ENCODE measurements around the gene ACTRT3.
A peak's percentile ranks its signal among the peaks of the same experiment; 100 is the strongest.

Gene ACTRT3

GRCh38 chr3:169769287-169770181, at the start of gene ACTRT3:
Gene ACTRT3 (minus strand): TSS chr3:169769561. CDS start chr3:169769520, 41 bp downstream.
- peak in 1 of 2 donors; percentile 32 for DNase-seq (ENCODE audit: low read depth in 2 of 2)

GRCh38 chr3:169818316-169818715, 49.0 kb upstream of the ACTRT3 start:
- no peak for DNase-seq (ENCODE audit: low read depth in 2 of 2)

- DNase-seq (ENCODE audit: low read depth in 2 of 2), result no peak
Observed at GRCh38 chr3:169815590-169816150, 46.3 kb upstream of the ACTRT3 start.

- peak; percentile 28 to 37 for DNase-seq (ENCODE audit: low read depth in 2 of 2)
Observed at GRCh38 chr3:169813757-169814517, 44.6 kb upstream of the ACTRT3 start.

- no peak for DNase-seq (ENCODE audit: low read depth in 2 of 2)
Observed at GRCh38 chr3:169813278-169813677, 43.9 kb upstream of the ACTRT3 start.

GRCh38 chr3:169812332-169813235, 43.2 kb upstream of the ACTRT3 start, which contains the start of the genes LRRC34 and LRRIQ4:
Gene LRRC34 (minus strand): TSS chr3:169812904. CDS start chr3:169812548, 356 bp downstream.
Gene LRRIQ4 (plus strand): TSS chr3:169812870. CDS start chr3:169821922, 9,052 bp downstream.
- peak; percentile 19 to 44 for DNase-seq (ENCODE audit: low read depth in 2 of 2)

DNA sequence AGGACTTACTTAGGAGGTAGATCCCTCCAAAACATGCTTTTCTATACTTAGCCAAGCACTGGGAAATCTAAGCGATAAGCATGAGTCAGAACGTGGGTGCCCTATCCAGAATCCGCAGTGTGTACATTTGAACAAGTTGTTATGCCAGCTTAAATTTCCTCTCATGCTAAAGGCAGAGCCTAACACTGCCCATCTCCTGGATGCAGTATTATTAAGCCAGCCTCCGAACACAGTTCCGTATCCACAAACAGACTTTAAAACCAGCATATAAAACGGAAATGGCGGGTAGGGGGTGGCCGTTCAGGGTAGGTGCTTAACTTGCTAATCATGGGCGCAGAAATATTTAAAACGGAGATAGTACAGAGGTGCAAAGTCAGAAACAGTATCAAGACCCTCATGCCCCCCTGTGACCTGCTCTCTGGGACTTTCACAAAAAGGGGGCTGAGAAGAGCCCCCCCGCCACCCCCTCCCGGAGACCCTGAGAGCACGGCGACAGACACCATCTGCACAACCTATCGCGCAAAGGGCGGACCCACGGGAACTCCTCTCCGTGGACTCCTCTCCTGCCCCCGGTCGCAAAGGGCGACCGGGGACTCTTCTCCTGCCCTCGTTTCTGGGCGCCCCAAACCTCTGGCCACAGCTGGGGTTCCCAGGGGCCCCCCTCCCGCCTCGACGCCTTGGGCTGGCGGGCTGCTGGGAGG, 42.4 kb upstream of the ACTRT3 start:
- DNase-seq (ENCODE audit: low read depth in 2 of 2), result peak in 1 of 2 donors; percentile 2

GRCh38 chr3:169809230-169809795, 40.0 kb upstream of the ACTRT3 start:
- no peak for DNase-seq (ENCODE audit: low read depth in 2 of 2)

- DNase-seq (ENCODE audit: low read depth in 2 of 2), result no peak
Observed at GRCh38 chr3:169804681-169805080, 35.3 kb upstream of the ACTRT3 start.

GRCh38 chr3:169792359-169792758, 23.0 kb upstream of the ACTRT3 start:
- DNase-seq (ENCODE audit: low read depth in 2 of 2), result no peak

DNA sequence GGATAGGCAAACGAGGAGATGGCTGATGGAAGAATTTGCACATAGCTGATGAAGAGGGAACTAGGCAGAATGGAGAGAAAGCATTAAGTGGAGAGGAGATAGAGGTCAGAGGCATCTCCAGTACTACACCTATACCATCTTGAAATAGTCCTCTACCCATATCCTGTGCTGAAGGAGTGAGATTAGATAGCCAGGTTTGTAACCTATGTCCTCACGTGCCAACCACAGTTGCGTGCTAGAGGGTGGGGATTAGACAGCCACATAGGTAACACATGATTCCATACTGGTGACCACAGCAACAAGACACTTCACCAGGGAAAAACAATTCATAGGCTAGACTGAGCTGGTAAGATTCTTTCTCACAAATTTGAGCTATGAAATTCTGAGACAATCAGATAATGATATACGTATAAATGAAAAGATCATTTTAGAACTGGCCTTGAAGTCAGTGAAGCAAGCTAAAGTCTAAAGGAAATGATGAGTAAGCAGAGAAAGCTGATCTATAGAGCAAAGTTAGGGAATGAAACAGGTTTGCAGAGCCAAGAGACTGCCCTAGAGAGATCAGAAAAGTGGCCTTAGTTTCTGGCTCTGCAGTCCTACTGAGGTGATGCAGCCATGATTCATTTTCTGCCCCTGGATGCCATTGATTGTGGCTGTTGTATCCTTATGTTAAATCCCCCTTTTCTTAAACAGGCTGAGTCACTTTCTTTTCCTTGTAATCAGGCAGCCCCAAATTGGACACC, 21.5 kb upstream of the ACTRT3 start:
- no peak for DNase-seq (ENCODE audit: low read depth in 2 of 2)

DNA sequence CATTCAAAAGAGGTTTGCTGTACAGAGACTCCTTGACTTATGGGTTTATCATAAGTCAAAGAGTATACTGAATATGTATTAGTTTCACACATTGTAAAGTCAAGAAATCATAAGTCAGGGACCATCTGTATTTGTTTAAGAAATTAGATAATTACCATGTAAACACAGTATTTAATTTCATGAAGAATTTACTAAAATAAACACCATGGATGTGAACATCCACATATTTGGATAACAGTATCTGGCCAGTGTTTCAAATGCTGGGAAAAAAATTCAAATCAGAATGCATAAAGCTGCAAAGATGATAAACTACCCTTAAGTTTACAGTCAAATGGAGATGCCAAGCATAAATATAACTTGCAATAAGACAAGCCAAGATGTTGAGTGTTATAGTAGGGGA, 20.9 kb upstream of the ACTRT3 start:
- DNase-seq (ENCODE audit: low read depth in 2 of 2), result no peak

DNA sequence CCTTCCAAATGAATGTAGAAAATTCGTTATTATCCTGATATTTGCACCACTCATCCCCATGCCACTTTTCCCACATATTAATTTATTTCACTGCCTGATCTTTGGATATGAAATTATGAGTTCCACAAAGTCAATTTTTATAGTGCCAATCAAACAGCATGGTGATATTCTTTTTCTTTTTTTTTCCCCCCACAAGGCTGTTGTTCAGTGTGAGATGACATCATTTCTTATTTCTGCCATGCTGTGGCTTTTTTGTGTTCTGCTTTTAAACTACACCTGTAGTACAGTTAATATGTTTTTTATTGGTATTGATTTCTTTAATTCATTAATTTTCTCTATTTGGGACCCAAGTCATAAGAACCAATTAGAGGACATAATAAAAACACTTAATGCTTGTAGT, 18.4 kb upstream of the ACTRT3 start:
- DNase-seq (ENCODE audit: low read depth in 2 of 2), result no peak

- DNase-seq (ENCODE audit: low read depth in 2 of 2), result no peak
Observed at GRCh38 chr3:169787120-169787519, 17.8 kb upstream of the ACTRT3 start.

- no peak for DNase-seq (ENCODE audit: low read depth in 2 of 2)
Observed at GRCh38 chr3:169781209-169781855, 12.0 kb upstream of the ACTRT3 start.

DNA sequence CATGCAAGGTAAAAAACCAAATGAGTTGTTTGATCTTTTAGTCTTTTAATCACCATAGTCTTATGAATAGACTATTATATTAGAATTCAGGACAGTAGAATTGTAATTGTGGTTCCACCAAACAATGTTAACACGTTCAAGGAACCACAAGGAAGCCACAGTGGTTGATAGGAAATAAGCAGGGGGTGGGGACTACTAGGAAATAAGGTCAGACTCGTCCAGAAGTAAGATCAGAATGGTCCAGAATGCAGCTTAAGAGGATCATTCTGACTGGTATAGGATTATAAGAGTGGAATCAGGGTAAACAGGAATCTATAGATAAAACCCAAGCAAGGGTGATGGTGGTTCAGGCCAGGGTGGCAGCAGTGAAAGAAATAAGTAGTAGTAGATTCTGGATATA, 11.4 kb upstream of the ACTRT3 start:
- DNase-seq (ENCODE audit: low read depth in 2 of 2), result no peak

DNA sequence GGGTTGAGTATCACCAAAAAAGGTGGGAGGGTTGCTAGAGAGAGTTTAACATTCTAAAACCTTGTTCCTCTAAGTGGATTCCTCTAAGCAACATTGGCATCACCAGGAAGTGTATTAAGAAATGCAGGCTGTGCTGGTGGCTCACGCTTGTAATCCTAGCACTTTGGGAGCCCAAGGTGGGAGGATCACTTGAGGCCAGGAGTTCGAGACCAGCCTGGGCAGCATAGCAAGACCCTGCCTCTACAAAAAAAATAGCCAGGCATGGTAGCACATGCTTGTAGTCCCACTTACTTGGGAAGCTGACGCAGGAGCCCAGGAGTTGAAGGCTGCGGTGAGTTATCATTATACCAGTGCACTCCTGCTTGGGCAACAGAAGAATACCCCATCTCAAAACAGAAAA, 8.5 kb upstream of the ACTRT3 start:
- no peak for DNase-seq (ENCODE audit: low read depth in 2 of 2)

DNA sequence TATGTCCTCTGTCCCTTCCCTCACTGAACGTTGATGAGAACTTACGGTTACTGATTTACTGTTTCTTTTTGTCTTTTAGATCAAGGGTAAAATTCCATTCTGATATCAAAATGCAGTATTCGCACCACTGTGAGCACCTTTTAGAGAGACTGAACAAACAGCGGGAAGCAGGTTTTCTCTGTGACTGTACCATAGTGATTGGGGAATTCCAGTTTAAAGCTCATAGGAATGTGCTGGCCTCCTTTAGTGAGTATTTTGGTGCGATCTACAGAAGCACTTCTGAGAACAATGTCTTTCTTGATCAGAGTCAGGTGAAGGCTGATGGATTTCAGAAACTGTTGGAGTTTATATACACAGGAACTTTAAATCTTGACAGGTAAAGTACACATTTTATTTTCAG, 4.8 kb upstream of the ACTRT3 start:
- no peak for DNase-seq (ENCODE audit: low read depth in 2 of 2)
